ENCODE measurements around the gene ABL2.

DNA sequence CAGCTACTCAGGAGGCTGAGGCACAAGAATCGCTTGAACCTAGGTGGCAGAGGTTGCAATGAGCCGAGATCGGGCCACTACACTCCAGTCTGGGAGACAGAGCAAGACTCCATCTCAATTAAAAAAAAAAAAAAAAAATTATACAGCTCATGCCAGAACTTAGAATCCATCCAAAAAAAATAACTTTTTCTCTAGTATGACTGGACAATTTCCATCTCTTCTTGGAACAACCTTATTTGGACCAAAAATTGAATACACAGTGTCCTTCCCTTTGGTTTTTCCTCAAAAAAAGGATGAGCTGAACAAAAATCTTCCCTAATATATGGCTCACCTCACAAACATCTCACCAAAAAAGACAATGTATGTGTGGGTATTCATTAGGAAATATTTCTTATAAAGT is 73.9 kb downstream of the ABL2 start:
- TF ChIP-seq, protein P1, sequence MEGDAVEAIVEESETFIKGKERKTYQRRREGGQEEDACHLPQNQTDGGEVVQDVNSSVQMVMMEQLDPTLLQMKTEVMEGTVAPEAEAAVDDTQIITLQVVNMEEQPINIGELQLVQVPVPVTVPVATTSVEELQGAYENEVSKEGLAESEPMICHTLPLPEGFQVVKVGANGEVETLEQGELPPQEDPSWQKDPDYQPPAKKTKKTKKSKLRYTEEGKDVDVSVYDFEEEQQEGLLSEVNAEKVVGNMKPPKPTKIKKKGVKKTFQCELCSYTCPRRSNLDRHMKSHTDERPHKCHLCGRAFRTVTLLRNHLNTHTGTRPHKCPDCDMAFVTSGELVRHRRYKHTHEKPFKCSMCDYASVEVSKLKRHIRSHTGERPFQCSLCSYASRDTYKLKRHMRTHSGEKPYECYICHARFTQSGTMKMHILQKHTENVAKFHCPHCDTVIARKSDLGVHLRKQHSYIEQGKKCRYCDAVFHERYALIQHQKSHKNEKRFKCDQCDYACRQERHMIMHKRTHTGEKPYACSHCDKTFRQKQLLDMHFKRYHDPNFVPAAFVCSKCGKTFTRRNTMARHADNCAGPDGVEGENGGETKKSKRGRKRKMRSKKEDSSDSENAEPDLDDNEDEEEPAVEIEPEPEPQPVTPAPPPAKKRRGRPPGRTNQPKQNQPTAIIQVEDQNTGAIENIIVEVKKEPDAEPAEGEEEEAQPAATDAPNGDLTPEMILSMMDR (IDR thresholded peaks at IDR 0.05), result no peak
- no peak for TF ChIP-seq EP300 (IDR thresholded peaks at IDR 0.05)
